Measurements from ENCODE around the gene MGLL.

DNA sequence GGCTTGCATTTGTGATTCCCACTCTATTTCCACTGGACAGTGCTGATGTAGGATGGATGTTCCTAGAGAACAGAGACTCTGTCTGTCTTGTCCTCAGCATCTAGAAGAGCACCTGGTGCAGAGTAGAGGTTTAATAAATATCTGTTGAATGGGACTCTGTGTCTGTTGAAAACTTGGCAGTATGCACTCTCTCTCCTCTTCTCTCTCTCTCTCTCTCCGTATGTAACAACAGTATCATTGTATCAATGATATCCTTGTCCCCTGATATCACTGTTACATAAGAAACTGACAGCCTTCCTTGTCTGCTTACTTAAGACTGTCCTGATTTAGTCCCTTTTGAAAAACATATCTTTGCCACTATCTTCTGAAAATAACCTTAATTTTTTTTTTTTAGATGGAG lies 24.3 kb upstream of the MGLL start:
- TF ChIP-seq, protein P1, sequence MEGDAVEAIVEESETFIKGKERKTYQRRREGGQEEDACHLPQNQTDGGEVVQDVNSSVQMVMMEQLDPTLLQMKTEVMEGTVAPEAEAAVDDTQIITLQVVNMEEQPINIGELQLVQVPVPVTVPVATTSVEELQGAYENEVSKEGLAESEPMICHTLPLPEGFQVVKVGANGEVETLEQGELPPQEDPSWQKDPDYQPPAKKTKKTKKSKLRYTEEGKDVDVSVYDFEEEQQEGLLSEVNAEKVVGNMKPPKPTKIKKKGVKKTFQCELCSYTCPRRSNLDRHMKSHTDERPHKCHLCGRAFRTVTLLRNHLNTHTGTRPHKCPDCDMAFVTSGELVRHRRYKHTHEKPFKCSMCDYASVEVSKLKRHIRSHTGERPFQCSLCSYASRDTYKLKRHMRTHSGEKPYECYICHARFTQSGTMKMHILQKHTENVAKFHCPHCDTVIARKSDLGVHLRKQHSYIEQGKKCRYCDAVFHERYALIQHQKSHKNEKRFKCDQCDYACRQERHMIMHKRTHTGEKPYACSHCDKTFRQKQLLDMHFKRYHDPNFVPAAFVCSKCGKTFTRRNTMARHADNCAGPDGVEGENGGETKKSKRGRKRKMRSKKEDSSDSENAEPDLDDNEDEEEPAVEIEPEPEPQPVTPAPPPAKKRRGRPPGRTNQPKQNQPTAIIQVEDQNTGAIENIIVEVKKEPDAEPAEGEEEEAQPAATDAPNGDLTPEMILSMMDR (IDR thresholded peaks at IDR 0.05; ENCODE audit: low read depth, low read length) = no peak
- no peak for TF ChIP-seq EZH2phosphoT487 (IDR thresholded peaks at IDR 0.05; ENCODE audit: low read depth)

Data from OCI-LY3 (cell line).